HL-60 (cell line): Measurements from ENCODE around the gene ZNF827.

Experiments
- DNase-seq, 2 experiments: peaks; one replicate each; pipeline ENCODE4 v3.0.0-alpha.2; 2010 to 2020; ENCODE audit warnings: low read depth in 1 of 2, low spot score in 1 of 2
- H3K27ac ChIP-seq: fragments of 250-450 bp; sonication (Bioruptor Pico); replicated peaks from 2 replicates; pipeline ENCODE4 v1.5.1; 2020; ENCODE audit warnings: mild to moderate bottlenecking, moderate library complexity
- H3K27me3 ChIP-seq: fragments of 250-450 bp; sonication (Bioruptor Pico); 2 replicates; pipeline ENCODE4 v1.5.1; 2021; ENCODE audit warnings: mild to moderate bottlenecking, moderate library complexity; ENCODE audit not compliant: insufficient read depth, poor library complexity, severe bottlenecking
- H3K4me3 ChIP-seq: replicated peaks from 2 replicates; pipeline ENCODE4 v1.5.1; 2011; ENCODE audit warnings: mild to moderate bottlenecking, control low read depth, low read length; ENCODE audit not compliant: insufficient read depth
- GABPA ChIP-seq: IDR thresholded peaks from 2 replicates; pipeline ENCODE4 v1.6.1; 2012; ENCODE audit warnings: low read depth
- POLR2AphosphoS5 ChIP-seq: IDR thresholded peaks from 2 replicates; pipeline ENCODE4 v1.6.1; 2012; ENCODE audit warnings: low read depth
- SPI1 ChIP-seq: IDR thresholded peaks from 2 replicates; pipeline ENCODE4 v1.6.1; 2012; ENCODE audit warnings: low read depth, mild to moderate bottlenecking, borderline replicate concordance
- TF ChIP-seq, protein P1 (sequence below): IDR thresholded peaks from 2 replicates; pipeline ENCODE4 v1.6.1; 2012; ENCODE audit warnings: low read depth; ENCODE audit not compliant: insufficient replicate concordance
- TF ChIP-seq, protein P2 (sequence below): IDR thresholded peaks from one replicate; pipeline ENCODE4 v1.5.1; 2011; ENCODE audit warnings: low read length, control low read depth, inconsistent platforms; ENCODE audit not compliant: insufficient read depth

ZNF827 gene

DNA sequence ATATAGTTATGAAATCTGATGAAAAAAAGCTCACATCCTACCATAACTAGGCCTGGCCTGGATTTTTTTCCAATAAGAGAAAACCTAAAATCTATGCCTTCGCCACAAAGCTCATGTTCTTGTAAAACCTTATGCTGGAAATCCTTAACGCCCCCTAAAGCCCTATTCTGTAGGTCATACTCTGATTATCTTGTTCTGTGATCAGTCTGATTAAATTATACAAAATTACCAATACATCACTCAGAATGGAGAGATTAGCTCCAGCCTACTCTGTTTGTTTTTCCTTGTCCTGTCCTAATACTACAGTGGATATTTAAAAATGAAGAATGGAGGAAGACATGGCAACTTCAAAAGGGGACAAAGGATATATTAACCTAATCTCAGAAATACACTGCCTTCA is 7.2 kb downstream of the ZNF827 start:
- Histone ChIP-seq H3K27me3 (peaks cover 15% of the 10 kb centered on the region), H3K27ac (no peak overlapping the region), H3K4me3 (no peak overlapping the region)
- no peak for DNase-seq
- TF ChIP-seq POLR2AphosphoS5 = no peak
- TF ChIP-seq, protein P1, sequence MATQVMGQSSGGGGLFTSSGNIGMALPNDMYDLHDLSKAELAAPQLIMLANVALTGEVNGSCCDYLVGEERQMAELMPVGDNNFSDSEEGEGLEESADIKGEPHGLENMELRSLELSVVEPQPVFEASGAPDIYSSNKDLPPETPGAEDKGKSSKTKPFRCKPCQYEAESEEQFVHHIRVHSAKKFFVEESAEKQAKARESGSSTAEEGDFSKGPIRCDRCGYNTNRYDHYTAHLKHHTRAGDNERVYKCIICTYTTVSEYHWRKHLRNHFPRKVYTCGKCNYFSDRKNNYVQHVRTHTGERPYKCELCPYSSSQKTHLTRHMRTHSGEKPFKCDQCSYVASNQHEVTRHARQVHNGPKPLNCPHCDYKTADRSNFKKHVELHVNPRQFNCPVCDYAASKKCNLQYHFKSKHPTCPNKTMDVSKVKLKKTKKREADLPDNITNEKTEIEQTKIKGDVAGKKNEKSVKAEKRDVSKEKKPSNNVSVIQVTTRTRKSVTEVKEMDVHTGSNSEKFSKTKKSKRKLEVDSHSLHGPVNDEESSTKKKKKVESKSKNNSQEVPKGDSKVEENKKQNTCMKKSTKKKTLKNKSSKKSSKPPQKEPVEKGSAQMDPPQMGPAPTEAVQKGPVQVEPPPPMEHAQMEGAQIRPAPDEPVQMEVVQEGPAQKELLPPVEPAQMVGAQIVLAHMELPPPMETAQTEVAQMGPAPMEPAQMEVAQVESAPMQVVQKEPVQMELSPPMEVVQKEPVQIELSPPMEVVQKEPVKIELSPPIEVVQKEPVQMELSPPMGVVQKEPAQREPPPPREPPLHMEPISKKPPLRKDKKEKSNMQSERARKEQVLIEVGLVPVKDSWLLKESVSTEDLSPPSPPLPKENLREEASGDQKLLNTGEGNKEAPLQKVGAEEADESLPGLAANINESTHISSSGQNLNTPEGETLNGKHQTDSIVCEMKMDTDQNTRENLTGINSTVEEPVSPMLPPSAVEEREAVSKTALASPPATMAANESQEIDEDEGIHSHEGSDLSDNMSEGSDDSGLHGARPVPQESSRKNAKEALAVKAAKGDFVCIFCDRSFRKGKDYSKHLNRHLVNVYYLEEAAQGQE = no peak
- TF ChIP-seq SPI1 = no peak

DNA sequence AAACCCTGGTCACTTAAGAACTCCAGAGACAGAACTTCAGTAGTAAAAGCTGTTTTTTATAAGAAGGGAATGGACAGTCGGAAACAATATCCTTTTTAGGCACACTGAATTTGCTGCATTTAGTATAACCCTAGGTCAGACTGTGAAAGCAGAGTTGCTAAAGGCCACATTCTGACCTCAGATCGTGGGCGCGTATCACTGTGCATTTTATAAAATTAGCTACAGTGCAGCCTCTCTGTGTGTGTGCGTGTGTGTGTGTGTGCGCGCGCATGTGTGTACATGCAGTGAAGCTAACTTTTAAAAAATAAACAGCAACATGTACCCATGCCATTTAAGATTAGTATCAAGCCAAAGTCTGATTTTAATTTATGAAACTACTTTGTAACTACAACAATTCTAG is 8.0 kb downstream of the ZNF827 start:
- Histone ChIP-seq H3K27me3 (peaks cover 8% of the 10 kb centered on the region), H3K27ac (no peak overlapping the region), H3K4me3 (no peak overlapping the region)
- DNase-seq = no peak
- TF ChIP-seq, protein P1 = no peak
- no peak for TF ChIP-seq GABPA
- TF ChIP-seq SPI1 = no peak
- TF ChIP-seq, protein P2, sequence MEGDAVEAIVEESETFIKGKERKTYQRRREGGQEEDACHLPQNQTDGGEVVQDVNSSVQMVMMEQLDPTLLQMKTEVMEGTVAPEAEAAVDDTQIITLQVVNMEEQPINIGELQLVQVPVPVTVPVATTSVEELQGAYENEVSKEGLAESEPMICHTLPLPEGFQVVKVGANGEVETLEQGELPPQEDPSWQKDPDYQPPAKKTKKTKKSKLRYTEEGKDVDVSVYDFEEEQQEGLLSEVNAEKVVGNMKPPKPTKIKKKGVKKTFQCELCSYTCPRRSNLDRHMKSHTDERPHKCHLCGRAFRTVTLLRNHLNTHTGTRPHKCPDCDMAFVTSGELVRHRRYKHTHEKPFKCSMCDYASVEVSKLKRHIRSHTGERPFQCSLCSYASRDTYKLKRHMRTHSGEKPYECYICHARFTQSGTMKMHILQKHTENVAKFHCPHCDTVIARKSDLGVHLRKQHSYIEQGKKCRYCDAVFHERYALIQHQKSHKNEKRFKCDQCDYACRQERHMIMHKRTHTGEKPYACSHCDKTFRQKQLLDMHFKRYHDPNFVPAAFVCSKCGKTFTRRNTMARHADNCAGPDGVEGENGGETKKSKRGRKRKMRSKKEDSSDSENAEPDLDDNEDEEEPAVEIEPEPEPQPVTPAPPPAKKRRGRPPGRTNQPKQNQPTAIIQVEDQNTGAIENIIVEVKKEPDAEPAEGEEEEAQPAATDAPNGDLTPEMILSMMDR = no peak
- no peak for TF ChIP-seq POLR2AphosphoS5

DNA sequence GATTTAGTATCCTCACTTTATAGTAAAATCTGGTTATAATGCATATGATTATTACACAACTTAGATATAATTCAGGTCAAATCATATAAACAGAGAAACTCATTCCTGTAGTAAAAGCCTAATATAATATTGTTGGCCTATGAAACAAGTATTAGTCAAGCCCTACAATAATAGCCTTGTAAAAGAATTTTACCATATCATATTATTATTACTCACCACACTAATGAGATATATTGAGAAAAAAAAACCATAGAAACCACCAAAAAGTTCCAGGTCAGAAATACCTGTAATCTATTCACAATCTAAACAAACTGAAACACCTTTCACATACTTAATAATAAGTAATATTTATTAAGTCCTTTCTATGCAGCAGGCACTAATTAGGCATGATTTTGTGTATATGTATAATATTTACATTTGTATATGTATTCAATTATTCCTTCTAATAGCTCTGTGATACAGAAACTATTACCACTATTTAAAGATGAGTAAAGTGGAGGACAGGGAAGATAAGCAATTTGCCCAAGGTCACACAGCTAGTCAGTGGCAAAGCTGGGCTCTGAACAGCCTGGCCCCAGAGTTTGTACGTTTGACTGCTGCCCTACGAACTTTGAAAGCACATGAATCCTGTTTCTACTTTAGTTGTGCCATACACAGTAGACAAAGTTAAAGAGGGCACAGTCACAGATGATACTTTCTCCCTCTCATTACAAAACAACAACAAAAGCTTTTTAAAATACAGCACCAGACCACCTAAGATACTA is 9.0 kb downstream of the ZNF827 start:
- TF ChIP-seq POLR2AphosphoS5 (no peak), GABPA (no peak), SPI1 (no peak)
- TF ChIP-seq, protein P2 = no peak
- TF ChIP-seq, protein P1 = no peak
- no peak overlapping the region for H3K4me3 ChIP-seq
- H3K27me3 ChIP-seq = peaks cover 4% of the 10 kb centered on the region
- H3K27ac ChIP-seq = no peak overlapping the region
- no peak for DNase-seq
